CD4-positive, alpha-beta T cell treated with Interleukin-1 beta for 1 hour (primary cell): ENCODE data around the gene HLA-DRB5.
"Not testable (repeated sequence)": the region's sequence is repeated elsewhere in the genome, so short reads cannot be mapped to it uniquely, and the experiment has no call there.

Experiments used
- DNase-seq, 2 donors: peaks; one replicate each; pipeline ENCODE4 v3.0.0-alpha.2; 2020 to 2022

HLA-DRB5 gene

DNA sequence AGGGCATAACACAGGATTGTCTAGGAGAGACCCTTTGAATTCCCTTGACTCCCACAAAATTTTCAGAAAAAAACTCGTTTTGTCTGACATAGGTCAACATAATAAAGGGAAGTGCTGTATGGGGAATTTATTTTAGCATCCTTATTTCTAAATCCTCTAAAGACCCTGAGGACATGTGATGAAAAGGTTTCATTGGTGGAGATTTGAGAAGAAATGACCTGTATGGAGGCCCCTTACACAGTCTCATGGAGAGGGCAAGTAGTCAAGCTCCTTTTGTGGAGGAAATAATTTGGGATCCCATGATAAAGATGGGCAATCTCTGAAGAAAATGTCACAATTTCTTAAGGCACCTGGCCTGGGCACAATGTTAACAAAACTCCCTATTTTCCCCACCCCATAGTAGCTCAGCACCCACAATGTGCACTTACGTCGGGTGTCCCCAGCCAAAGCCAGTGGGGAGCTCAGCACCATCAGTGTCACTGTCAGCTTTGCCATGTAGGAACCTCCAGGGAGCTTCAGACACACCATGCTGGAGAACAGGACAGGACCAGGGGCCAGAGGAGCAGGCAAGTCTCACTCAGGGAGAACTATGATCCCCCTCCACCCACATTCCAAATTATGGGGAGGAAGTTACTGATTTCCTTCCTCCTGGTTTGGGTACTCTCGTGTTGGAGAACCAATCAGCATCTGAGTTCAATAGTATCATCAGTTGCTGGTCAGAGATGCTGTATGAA lies at the start of gene HLA-DRB5:
Gene HLA-DRB5, minus strand, starts transcription at position 591 of the 734 bp plus-strand sequence. Its CDS starts 63 bp downstream, at position 528.
- DNase-seq, result peak; percentile 48 to 63

DNA sequence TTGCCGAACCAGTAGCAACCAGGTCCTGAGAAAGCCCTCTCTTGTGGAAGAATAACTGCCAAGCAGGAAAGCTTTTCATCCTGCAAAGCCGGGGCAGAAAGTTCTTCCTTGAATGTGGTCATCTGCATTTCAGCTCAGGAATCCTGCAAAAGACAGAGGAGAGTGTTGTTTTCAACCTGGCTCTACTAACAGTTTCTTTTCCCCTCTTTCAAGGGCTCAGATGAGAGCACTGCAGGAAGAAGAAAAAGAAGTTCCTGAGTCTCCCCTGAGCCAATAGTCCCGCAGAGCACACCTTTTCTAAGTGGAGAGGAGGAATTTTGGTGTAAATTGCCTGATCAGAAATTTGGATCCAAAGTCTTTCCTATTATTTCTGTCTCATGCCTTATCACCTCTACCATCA lies 48.9 kb upstream of the HLA-DRB5 start:
- no peak for DNase-seq

DNA sequence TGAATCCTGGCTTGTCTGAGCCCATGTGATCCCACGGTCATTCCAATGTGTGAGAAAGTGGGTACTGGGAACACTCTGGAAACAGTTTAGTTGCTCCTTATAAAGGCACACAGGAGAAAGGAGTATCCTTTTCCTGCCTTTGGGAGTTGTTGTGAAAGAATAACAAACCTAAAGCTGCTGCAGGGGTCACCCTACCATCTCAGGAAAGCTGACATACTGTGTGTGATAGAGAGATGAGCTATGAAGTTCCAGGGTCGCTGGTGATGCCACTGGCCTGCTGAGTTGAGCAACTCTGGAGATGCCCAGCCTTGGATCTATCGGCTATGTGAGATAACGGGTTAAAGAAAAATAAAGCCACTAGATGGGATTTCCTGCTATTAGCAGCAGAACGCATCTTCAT lies 47.4 kb upstream of the HLA-DRB5 start:
- not testable (repeated sequence) for DNase-seq

DNA sequence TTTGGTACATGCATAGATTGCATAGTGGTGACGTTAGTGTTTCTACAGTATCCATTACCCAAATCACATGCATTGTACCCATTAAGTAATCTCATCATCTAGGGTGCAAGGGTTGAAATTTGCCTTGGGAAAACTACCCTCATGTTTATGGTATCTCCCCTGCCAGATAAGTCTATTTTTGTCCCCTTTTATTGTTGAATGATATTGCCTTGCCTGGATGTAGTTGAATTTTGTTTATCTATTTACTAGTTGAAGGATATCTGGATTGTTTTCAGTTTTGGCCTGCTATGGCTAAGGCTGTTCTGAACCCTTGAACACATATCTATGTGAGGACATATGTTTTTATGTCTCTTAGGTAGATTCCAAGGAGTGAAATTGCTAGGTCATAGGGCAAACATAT lies 46.2 kb upstream of the HLA-DRB5 start:
- no peak for DNase-seq

DNA sequence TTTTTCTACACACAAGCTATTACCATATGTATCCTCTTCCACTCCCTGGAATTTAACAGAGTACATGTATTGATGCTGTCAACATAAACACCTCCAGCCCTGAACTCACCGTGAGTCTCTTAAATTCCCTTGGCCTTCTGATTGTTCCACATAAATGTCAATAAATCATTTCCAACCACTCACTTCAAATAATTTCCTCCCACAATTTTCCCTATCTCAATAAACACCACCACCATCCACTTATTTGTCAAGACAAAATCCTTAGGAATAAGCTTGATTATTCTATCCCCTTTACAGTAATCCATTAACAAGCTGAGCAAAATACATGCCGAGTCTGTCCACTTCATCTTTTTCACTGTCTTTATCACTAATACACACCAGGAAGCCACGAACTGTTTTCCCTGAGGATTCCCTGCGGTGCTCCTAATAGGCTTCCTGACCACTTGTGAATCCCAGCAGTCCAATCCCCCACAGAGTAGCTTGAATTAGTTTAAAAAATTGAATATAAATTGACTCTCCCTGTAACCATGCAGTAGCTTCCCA lies 40.3 kb upstream of the HLA-DRB5 start:
- no peak for DNase-seq

DNA sequence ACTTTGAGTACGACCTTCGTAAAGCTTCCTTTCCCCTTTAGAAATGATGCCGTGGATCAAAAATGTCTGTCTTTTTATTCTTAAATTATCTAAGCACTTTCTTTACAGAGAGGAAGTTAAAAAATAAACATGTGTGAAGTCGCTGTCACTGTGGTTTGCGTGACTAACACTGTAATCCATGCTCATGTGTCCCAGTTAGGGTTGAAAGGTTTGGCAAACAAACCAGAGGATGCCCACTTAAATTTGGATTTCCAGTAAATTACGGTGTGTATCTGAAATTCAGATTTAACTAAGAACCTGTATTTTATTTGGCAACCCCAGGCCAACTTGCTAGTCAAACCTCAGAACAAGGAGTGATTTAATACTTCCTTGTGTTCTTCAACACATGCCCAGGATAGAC lies 38.5 kb upstream of the HLA-DRB5 start:
- no peak for DNase-seq

DNA sequence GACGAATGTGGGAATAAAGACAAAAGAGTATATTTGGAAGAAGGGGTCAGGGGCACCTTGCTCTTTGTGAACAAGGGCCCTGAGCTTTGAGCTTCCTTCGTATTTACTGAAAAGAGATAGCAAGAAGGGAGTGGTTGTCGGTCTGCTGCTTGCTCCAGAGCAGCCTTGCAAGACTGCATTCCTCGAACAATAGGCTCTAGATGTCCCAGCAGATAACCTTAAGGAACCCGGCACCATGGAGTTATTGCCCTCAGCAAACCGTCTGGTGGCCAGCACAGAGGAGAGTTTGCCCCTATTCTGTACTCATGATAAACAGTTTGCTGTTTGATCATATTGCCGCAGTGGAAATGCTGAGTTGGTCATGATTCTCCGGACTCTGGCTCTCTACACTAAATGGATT lies 36.9 kb upstream of the HLA-DRB5 start:
- DNase-seq, result no peak

DNA sequence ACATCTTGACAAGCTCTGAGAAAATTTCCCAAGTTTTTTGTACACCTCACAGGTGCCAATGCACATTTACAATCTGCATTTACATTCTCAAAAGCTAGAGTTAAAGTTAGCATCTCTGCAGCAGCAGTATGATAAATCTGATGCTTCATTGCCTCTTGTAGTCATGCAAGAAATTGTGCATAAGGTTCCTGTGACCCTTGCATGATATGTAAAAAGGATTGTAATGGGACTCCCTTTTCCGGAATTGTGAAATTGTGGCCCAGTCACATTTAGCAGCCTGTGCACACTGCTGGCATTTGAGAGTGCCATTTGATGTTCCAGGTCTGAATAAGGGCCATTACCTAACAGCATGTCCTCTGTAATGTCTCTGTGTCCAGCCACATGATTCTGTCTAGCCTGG lies 35.4 kb upstream of the HLA-DRB5 start:
- DNase-seq, result no peak

DNA sequence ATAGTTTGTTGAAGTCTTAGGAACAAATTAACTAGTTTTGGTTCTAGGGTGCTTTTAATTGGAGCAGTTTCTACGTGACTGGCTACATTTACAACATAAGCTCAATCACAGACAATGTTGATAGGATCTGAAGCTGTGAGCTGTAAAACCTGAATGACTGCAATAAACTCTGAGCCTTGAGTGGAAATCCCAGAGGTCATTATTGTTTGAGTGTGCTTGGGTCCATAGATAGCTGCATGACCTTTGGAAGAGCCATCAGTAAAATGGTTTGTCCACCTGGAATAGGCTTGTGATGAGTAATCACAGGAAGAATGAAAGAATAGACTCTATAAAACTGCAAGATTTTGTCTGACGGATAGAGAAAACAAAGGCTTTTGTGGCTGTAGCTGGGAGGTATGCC lies 32.9 kb upstream of the HLA-DRB5 start:
- DNase-seq, result no peak

DNA sequence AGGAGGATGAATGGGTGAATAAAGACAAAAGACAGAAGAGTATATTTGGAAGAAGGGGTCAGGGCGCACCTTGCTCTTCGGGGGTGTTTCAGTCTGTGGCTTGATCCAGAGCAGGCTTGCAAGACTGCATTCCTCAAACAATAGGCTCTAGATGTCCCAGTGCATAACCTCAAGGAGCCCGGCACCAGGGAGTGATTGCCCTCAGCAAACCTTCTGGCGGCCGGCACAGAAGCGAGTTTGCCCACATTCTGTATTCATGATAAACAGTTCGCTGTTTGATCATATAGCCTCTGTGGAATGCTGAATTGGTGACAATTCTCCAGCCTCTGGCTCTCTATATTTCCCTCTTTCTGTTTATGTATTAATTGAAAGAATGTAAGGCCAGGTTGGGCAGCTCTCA lies 29.7 kb upstream of the HLA-DRB5 start:
- no peak for DNase-seq

DNA sequence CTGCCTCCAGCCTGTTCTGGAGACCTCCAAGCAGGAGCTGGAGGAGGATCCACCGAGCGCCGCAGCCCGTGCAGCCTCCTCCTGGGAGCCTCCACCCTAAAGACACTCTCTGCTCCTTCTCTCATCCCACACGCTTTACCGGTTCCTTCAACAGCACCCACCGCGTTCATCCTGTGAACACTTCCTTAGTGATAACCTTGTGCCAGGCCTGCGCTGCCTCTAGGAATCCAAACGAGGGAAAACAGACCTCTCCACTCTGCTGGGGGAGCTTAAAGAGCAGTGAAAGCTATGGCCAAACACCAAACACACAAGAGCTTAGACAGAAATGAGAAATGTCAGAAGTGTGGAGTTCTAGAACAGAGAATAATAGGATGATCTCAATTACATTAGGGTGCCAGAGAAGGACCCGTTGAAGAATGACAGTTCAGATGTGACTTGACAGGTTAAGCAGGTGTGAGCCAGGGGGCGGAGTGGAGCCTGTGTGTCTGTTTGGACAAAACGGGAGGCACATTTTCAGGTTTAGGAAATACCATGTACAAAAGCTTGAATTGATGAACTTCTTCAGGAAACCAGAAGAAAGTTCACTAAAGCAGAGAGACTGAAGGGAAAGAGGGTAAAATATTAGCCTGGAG lies 28.5 kb upstream of the HLA-DRB5 start:
- DNase-seq, result no peak

DNA sequence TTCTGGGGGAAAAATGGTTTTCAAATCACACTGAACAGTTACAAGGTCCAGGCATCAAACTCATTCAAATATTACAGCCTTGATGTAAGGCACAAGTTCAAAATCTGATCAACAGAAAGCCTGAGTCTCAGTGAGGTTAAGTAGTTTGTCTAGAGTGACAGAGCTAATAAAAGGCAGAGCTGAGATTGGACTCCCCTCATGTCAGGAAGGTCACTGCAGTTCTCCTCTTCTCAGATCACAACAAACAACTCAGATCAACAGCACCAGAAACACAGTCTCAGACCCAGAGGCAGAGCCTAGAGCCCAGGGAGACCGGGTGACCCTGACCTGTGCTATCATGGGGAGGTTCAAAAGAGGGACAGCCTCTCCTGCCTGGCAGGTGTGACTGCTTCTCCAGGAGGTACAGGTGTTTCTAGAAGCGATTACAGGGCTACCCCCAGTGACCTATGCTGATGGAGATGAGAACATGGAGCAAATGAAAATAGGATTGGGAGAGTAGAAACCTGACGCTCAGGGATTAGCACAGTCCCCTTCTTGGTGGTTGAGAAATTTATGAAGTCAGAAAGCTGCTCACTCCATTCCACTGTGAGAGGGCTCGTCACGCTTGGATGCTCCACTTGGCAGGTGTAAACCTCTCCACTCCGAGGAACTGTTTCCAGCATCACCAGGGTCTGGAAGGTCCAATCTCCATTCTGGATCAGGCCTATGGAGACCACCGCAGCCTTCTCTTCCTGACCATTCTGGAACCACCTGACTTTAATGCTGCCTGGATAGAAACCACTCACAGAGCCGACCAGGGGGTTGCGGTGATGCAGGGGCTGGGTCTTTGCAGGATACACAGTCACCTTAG lies 24.3 kb upstream of the HLA-DRB5 start:
- DNase-seq, result no peak

DNA sequence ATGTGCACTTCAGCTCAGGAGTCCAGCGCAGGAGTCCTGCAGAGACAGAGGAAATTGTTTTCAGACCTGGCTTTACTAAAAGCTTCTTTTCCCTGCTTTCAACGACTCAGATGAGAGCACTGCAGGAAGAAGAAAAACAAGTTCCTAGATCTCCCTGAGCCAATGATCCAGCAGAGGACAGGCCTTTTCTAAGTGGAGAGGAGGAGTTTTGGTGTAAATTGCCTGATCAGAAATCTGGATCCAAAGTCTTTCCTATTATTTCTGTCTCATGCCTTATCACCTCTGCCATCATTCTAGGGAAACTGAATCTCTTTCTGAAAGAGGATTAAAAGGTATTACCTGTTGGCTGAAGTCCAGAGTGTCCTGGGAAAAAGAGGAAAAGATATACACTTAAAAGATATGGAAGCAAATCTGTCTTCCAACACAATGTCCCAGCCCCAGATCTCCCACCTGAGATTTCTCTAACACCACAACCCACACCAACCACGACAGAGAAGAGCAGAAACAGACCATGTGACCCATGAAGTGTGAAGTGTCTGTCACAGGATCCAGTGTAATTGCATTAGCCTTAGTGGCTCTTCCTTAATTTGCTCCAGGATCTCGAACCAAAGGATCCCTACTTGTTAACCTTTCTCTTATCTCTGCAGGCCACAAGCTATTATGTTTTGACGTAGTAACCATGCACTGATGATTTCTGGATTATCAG lies 23.1 kb upstream of the HLA-DRB5 start:
- DNase-seq, result no peak

DNA sequence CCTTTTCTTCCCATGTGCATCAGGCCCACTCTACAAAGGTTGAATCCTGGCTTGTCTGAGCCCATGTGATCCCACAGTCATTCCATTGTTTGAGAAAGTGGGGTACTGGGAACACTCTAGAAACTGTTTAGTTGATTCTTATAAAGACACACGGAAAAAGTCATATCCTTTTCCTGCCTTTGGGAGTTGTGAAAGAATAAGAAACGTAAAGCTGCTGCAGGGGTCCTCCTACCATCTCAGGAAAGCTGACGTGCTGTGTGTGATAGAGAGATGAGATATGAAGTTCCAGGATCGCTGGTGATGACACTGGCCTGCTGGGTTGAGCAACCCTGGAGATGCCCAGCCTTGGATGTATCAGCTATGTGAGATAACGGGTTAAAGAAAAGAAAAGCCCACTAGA lies 21.3 kb upstream of the HLA-DRB5 start:
- DNase-seq, result no peak

DNA sequence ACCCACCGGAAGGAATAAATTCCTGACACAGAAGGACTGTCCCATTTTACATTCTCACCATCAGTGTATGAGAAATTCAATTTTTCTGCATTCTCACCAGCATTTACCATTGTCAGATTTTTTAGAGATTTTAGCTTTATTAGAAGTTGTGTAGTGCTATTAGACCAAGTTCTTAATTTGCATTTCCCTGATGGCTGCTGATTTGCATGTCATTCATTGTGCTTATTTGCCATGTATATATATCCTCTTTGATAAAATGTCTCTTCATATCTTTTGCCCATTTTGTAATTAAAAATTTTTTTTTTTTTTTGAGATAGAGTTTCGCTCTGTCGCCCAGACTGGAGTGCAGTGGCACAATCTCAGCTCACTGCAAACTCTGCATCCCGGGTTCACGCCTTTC lies 9.8 kb upstream of the HLA-DRB5 start:
- DNase-seq, result no peak

DNA sequence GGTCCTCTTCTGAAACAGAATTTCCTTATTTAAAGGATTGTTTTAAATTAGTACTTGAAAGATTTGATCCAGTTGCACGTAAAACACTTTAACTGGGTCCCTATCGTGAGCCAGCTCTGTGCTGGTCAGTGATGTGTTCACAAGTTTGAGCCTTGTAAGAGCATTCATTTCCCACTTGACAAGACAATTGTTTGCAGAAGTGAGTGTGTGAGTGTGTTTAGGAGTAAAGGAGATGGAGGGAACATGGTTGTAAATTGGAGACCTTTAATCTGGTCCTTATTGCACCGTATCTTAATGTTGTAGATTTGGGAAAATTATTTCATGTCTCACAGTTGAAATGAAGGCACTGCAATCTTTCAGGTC lies 325 bp upstream of the HLA-DRB5 start:
- not testable (repeated sequence) for DNase-seq

DNA sequence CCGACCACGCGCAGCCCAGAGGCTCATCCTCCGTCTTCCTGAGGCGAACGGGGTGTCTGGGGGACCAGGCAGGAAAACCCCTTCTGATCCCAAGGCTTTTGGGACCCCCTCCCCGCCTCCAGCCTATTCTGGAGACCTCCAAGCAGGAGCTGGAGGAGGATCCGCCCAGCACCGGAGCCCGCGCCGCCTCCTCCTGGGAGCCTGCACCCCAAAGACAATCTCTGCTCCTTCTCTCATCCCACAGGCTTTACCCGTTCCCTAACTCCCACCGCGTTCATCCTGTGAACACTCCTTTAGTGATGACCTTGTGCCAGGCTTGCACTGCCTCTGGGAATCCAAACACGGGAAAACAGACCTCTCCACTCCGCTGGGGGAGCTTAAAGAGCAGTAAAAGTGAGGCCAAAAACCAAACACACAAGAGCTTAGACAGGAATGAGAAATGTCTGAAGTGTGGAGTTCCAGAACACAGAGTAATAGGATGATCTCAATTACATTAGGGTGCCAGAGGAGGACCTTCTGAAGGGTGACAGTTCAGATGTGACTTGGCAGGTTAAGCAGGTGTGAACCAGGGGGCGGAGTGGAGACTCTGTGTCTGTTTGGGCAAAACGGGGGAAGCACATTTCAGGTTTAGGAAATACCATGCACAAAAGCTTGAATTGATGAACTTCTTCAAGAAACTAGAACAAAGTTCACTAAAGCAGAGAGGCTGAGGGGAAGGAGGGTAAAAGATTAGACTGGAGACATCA lies 7.6 kb downstream of the HLA-DRB5 start:
- no peak for DNase-seq

DNA sequence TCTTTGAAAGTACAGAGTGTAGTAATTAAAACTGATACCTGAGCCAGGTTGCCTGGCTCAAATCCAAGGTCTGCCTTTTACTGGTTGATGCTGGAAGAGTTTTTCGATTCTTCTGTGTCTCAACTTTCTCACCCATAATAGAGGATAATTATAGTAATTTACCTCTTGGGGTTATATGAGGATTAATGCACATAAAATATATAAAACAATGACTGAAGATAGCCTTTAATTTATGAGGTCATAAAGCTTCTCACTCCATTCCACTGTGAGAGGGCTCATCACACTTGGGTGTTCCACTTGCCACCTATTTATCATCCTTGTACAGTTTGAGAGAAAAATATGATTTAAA lies 10.2 kb downstream of the HLA-DRB5 start:
- DNase-seq, result no peak

DNA sequence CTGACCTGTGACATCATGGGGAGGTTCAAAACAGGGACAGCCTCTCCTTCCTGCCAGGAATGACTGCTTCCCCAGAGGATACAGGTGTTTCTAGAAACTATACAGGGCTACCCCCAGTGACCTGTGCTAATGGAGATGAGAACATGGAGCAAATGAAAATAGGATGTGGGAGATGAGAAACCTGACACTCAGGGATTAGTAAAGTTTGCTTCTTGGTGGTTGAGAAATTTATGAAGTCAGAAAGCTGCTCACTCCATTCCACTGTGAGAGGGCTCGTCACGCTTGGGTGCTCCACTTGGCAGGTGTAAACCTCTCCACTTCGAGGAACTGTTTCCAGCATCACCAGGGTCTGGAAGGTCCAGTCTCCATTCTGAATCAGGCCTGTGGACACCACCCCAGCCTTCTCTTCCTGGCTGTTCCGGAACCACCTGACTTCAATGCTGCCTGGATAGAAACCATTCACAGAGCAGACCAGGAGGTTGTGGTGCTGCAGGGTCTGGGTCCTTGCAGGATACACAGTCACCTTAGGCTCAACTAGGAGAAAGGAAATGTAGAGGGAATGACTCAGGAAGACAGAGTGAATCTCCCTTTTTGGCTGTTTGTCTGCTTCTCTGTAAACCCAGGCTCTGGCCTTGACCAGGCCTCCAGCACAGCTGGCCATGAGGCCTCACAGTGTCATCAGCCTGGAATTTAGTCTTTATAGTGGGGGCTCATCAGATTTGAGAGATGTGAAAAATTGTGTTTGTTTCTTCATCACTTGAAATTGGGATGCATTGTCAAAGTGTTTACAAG lies 10.8 kb downstream of the HLA-DRB5 start:
- DNase-seq, result no peak

DNA sequence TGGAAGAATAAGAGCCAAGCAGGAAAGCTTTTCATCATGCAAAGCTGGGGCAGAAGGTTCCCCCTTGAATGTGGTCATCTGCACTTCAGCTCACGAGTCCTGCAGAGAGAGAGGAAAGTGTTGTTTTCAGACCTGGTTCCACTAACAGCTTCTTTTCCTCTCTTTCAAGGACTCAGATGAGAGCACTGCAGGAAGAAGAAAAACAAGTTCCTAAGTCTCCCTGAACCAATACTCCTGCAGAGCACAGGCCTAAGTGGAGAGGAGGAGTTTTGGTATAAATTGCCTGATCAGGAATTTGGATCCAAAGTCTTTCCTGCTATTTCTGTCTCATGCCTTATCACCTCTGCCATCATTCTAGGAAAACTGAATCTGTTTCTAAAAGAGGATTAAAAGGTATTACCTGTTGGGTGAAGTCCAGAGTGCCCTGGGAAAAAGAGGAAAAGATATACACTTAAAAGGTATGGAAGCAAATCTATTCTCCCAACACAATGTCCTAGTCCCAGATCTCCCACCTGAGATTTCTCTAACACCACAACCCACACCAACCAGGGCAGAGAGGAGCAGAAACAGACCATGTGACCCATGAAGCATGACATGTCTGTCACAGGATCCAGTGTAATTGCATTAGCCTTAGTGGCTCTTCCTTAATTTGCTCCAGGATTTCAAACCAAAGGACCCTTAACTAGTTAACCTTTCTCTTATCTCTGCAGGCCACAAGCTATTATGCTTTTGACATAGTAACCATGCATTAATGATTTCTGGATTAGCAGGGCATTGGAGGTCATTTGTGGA lies 12.2 kb downstream of the HLA-DRB5 start:
- no peak for DNase-seq

DNA sequence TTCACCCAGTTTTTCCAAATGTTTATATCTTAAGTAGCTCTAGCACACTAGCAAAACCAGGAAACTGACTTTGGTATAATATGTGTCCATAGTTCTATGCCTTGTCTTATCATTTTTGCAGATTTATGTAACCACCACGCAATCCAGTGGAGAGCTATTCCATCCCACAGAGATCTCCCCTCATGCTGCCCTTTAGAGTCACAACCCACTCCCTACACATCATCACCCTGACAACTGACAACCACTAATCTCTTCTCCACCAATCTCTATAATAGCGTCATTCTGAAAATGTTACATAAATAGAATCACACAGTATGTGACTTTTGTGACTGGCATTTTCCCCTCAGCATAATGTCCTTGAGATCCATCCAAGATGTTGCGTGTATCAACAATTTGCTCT lies 29.1 kb downstream of the HLA-DRB5 start:
- no peak for DNase-seq
